Stimulated activated CD8-positive, alpha-beta memory T cell treated with anti-CD3 and anti-CD28 coated beads, Interleukin-4, amount 100 ng/mL, for 4 hours (primary cell): ENCODE data around the gene NDUFS2.

Experiments
- DNase-seq, 2 donors: peaks; one replicate each; pipeline ENCODE4 v3.0.0-alpha.2; 2020; ENCODE audit warnings: low read depth in 2 of 2, low spot score in 1 of 2

Gene NDUFS2

DNA sequence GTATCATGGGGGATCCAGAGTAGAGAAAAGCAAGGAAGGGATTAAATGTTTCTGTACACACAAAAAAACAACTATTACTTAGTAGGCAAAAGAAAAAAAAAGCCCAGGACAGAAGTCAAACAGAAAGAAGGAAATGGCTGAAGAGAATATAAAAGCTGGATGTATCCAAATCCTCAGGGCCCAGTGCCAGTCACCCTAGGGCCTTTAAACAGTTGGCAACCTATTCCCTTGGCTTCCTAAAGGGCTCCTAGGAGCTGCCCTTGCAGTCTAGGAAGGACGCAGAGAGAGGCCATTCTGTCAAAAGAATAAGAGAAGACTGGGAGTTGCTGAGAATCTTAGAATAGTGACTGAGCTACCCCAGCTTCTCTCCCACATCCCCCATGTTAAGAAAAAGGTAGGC is 29.8 kb upstream of the NDUFS2 start:
- no peak for DNase-seq

DNA sequence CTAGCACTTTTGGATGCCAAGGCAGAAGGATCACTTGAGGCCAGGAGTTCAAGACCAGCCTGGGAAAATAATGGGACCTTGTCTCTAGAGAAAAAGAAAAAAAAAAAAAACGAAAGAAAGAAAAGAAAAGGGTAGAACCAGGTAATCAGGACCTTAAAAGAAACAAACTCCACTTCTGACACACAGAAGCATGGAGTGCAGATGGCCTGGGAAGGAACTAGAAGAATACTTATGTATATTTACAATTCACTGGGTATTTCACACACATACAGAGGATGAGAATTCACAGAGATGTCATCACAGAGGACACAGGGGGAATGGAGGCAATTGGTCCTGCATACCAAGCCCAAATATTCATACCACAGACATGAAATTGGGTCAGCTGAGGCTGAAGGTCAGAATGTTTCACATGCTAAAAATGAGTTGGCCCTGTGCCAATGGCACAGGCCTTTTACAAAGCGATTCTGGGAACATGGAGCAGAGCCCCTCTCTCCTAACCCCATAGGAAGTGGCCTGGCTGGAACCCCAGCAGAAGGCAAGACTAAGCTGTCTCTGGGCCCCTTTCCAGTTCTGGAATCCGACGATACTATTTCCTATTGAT is 29.3 kb upstream of the NDUFS2 start:
- DNase-seq = no peak

DNA sequence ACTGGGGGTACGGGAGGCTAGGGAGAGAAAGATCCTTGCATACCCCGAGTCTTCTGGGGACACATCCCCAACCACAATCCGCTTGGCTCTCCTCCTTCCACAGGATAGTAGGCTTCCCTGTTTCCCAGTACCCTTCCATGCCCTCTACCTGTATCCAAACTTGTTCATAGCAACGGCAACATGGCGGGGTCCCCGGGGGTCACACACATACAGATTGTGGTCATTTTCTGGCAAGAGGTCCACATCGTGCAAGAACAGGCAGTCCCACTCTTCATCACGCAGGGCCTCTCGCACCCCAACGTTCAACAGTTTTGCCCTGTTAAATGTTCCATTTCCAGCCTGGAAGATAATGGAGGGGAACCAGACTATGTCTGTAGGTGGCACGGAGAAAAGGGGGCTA is 28.5 kb upstream of the NDUFS2 start:
- no peak for DNase-seq

DNA sequence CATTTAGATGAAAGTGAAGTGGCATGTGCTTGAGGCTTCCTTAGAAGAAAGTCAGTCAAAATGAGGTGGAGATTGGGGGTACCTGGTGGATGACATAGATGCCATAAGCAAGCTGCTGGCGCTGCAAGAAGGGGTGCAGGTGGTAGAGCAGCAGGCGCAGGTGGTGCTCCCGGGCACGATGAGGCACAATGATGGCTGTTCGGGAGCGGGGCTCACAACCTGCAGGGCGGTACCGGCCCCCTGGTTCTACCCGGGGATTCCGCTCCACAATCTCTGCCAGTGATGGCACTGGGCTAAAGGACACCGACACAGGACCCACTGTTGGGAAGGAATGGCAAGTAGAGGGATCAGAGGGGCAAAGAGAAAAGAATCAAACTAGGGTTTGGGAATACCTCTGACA is 27.3 kb upstream of the NDUFS2 start:
- DNase-seq = no peak

DNA sequence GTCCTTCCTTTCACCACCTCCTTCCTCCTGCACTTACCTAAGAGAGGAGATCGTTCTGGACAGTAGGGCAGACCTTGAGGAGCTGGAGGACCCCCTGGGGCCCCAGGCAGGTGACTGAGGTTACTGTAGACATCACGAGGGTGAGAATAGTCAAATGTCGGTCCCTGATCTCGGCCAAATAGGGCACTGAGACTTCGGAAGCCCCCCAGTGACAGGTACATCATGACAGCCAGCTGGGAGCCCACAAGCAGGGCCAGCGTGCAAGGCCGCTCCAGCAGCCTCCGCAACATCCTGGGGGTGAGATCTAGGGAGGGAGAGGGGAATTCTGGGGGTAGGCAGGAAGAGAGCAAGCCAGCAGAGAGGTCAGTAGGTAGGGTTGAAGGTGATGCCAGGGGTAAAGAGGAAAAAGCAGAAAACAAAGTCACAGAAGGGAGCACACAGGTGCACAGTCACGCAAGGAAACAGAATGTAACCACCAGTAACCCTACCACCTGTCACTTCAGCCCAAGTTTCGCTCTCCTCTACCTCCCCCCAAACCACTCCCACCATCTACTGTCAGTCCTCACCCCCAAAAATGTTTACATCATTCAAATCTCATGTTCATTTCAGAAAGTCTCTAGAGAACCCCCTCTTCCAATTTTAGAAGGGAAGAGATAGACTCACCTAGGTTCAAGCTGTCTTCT is 26.3 kb upstream of the NDUFS2 start:
- no peak for DNase-seq

DNA sequence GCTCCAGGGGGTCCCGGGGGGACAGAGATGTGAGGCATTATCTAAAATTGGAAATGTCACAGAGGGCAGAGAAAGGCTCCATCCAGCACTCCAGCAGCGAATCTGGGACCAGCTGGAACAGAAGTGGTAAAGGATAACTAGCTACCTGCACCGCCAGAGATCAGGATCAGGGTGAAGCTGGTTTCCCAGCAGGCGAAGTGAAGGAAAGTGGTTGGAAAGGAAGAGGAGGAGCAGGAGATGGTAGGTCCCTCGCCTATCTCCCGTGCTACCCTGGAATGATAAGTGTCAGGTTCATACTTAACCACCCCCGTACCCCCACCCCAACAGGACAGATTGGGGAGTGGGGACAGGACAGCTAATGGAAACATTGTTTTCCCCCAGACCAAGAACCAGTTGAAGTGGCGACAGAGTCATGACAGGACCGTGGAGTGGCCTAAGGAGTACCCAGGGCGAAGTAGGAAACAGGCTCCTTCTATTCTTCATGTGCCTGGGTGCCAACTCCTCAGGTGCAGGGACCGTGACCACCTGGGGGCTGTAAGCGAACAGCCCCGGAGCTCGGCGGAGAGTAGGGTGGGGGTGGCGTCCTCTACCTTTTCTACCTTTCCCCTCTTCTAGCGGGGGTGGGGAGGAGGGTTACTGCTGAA is 25.6 kb upstream of the NDUFS2 start:
- no peak for DNase-seq

DNA sequence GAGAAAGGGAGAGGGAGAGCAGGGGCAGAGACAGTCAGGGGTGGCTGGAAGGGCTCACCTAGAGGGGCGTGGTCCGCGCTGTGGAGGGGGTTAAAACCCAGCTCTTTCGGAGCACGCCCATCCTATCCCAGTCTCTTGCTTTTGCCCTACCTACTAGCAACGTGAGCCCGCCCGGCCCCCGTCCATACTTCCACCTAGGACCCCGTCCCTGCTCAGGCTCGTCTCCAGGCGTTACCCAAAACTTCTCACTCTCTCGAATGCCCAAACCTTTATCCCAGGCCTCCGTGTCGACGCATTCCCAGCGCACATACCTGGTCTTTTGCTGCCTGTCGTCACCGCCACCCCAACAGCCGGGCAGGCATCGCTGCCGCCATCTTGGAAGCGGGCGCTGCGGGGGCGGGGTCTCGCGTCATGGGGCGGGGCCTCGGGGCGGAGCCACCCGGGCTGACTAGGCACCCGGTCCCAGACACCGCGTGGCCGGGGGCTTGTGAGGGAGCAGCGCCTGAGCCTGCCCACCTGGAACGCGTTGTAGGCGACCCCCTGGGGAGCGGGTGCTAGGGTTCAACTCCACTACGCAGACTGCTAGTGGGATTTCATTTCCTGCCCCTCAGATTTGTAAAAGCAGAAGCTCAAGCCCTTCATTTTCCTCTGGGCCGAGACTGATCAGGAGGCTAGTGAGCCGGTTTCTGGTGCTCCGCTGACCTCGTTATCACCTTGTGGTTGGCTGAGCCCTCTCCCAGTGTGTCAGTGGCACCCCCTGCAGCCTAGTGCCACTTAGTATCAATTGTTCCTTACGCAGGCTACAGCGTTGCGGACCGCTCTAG is 24.8 kb upstream of the NDUFS2 start, which contains the start of gene B4GALT3:
Gene B4GALT3, minus strand, starts transcription at position 396 of the 824 bp plus-strand sequence. CDS start 1,447 bp downstream, outside the sequence.
- DNase-seq = peak; percentile 89 to 97

DNA sequence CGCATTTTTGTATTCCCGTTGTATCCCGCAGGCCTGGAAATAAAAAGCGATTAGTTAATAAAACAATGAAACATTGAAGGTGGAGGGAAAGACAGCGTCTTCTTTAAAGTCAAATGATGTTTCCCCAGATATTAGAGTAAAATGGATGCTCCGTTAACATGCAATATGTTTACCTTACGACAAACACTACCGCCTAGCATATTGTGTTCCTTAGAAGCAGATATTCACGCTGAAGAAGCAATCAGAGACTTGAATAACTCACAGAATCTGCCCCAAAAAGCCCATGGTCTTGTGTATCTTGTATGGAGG is 24.3 kb upstream of the NDUFS2 start:
- DNase-seq = no peak

DNA sequence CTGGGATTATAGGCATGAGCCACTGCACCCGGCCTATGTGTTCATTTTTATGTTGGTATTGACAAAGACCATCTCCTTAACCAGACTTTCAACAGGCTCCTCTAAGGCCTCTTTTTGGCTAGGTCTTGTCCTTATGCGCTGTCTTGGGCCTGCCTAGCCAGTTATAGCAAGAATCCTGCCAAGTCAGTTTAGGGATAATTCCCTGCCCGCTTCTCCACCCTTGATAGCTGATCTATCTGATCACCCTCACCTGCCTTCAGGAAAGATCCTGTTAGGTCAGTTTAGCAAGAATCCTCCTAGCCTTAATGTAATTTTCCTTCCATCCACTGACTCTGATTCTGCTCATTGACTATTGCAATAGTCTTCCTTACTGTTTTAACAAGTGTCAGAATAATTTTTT is 22.5 kb upstream of the NDUFS2 start:
- no peak for DNase-seq

DNA sequence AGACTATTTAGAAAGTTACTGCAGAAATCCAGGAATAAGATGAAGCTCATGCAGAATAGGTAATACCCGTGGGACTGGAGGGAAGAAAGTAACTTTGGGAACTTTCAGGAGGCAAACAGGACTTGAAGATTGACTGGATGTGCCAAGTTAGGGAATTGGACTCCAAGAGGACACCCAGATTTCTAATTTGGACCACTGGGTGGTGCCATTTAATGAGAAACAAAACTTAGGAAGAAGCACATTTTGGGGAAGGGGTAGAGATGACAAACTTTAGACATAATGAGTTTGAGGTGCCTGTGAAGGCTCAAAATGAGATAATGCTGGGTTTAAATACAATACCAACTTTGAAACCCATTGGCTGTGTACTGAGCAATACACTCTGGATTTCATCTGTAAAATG is 21.5 kb upstream of the NDUFS2 start:
- no peak for DNase-seq

DNA sequence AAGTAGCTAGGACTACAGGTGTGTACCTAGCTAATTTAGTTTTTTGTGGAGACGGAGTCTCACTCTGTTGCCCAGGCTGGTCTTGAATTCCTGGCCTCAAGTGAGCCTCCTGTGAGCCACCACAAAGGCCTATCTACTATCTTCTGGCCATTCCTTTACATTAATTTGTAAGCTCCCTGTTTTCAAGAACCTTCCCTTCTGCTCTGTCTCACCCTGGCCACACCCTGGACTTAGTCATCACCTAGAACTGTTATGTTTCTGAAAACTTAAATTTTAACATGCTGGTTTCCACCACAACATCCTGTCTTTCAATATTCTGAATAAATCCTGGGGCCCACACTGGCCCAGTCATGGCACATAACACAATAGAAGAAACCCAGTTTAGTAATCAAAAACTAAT is 20.0 kb upstream of the NDUFS2 start:
- DNase-seq = peak in 1 of 2 donors; percentile 22

DNA sequence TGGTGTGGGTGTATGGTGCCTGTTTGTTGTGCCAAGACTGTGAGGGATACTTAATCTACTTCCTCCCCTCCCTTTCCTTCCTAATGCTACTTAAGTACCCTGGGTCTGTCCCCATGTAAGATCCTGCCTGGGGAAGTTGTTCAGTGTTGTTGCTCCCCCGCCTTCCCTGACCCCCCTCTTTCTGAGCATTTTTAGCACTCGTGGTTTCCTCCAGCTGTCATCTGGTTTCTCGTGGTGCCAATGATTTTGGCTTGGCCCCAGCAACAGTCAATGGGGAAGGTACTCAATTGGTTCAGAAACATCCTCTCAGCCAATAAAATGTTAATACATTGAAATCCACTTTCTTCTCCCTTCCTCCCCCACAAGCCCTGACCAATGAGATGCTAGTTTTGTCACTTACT is 16.9 kb upstream of the NDUFS2 start:
- DNase-seq = peak; percentile 39 to 45

DNA sequence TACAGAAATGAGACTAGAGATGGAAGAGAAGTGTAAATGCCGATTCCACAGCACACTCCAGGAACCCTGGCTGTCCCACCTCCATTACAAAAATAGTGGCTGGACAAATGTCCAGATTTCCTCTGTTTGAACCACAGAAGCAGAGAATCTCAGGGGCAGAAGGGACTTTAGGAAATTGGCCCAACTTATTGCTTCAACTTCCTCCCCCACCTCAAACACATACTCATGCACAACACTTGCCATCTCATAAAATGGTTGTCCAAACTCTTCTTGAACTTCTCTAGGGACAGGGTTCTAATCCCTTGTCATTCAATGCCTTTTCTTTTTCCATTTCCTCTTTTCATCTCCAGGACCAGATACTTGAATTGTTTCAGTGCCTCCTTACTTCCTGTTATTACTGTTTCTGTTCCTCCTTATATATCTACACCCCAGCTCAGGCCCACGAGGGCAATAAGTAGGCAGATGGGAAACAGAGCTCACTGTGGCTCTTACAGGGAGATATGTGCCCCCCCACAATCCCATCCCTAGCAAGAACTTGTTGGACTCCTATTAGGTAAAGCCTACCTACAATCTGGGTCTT is 16.3 kb upstream of the NDUFS2 start:
- DNase-seq = no peak

DNA sequence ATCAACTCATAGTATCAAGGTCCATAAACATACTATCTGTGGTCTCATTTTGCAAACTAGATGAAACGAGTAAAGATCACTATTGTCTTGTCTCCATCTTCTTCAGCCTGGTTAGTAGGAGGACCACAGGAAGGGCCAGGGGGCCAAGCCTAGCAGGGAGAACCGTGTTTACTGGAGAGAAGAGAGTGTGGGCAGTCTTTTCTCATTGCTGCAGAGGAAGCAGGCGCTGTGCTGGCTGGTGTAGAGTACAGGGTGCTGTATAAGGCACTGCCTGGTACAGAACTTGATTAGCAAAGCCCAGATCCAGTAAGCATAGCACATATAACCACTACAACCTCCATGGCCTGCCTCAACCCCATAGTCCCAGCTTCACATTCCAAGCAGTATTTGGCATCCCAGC is 14.9 kb upstream of the NDUFS2 start:
- DNase-seq = no peak

DNA sequence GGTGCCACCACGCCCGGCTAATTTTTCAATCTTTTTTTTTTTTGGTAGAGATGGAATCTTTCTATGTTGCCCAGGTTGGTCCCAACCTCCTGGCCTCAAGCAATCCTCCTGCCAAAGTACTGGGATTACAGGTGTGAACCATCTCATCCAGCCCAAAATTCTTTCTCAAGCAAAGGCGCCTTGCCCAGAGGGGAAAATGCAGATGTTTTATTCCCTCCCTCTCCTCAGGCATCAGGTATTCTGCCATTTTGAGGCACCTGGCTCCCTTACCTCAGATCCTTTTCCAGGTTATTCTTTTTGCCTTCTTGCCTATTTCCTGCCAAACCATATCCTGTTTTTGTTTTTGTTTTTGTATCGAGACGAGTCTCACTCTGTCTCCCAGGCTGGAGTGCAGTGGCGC is 13.8 kb upstream of the NDUFS2 start:
- DNase-seq = no peak

DNA sequence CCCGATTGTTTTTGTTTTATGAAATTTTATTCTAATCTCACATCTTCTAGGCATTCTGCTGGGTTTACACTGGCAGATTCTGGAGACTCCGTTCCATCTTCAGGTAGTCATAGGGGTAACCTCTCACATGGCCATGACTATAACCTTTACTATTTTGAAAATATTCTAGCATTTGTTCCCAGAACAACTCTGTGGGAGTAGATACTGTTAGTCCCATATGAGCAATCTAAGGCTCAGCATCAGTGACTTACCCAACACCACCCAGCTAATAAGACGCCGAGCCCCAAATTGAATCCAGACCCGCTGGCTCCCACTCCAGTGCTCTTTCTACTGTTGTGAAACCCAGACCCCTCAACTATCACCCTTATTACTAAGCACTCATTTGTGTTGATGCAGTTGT is 13.1 kb upstream of the NDUFS2 start:
- no peak for DNase-seq

DNA sequence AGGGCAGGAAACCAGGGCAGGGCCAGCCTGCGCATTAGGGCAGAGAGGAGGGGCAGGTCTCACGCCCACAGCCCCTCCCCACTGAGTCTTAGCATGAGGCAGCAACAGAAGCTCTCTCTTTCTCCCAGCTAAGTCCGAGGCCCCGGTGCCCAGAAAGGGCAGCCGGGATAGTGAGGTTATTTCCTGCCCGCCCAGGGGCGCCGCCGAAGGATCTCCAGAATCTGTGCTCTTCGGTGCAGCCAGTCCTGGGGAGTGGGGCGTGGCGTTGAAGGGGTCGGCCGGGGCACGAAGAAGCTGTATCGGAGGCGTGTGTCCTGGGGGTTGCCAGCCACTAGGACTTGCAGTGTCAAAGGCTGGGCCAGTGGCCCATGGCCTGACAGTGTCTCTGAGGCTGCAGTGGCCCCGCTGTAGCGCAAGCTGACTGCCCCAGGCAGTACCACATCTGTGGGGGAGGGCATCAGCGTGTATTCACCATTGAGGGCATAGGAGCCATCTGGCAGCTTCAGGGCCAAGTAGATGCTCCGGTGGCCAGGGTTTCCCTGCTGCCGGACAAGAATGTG is 11.1 kb upstream of the NDUFS2 start:
- no peak for DNase-seq

DNA sequence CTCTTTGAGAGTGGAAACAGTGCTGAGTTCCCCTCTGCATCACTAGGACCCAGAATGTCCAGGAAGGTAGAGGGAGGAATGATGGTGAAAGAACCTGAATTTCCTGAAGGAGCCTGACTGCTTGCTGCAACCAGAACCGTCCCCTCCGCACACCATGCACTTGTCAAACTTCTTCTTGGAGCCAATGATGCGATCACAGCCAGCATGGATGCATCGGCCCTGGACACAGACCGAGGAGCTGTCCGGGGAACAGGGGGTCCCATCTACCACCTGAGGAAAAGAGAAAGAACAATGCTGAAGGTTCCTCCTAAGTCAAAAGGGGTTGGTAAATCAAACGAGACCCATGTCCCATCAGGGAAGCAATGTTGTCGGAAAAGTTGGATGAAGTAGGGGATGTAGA is 10.2 kb upstream of the NDUFS2 start:
- no peak for DNase-seq

DNA sequence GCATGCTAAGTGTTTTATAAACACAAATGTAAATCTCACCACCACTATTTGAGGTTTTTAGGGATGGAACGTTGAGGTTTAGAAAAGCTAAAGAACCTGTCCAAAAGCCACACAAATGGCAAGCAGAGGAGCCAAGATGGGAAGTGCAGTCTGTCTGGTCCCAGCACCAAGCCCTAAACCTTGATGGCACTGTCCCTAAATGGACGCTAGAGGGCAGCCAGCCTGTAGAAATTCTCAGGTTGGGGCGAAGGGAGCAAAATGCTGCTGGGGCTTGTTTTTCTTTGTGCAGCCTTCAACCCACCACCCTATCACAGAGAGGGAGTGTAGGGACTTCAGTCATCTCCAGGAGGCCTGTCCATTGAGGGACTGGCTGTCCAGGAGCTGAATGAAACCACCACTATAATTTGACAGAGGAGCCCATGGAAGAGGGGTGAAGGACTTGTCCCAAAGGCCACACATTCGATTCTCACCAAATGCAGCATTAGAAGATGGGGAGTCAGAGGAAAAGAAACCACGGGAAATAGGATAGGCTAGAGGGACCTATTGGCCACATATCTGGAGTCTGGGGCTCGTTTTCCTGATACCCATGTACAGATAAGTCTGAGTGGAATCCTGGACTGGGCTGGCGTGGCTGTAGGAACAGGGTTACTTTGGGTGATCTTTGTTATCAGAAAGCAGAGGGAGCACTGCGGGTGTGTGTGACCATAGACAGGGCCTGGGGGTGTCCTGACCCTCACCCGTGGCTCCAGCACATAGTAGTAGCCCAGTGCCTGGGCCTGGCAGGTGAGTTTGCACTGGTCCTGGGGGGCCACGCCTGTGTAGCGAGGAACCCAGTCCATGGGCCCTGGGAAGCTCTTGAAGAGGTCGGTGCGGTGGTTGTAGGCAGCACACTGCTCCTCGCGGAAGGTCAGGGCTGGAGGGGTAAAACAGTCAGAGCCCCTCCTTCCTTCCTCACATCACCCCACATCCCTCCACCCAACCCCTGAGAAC is 9.4 kb upstream of the NDUFS2 start:
- no peak for DNase-seq
